Breast epithelium (tissue), 3 donors: ENCODE results near the gene TGFBR3.

Experiments
- CTCF ChIP-seq, 3 donors: fragments of 450-650 bp; IDR thresholded peaks; one replicate each; pipeline ENCODE4 v1.5.1; 2016 to 2017; ENCODE audit warnings: antibody characterized with exemption in 3 of 3, mild to moderate bottlenecking in 3 of 3, moderate library complexity in 3 of 3
- POLR2AphosphoS5 ChIP-seq, 3 donors: sonication (generic); formaldehyde crosslinking; IDR thresholded peaks; one replicate each; pipeline ENCODE4 v1.6.1; 2017; ENCODE audit warnings: antibody characterized with exemption in 3 of 3

DNA sequence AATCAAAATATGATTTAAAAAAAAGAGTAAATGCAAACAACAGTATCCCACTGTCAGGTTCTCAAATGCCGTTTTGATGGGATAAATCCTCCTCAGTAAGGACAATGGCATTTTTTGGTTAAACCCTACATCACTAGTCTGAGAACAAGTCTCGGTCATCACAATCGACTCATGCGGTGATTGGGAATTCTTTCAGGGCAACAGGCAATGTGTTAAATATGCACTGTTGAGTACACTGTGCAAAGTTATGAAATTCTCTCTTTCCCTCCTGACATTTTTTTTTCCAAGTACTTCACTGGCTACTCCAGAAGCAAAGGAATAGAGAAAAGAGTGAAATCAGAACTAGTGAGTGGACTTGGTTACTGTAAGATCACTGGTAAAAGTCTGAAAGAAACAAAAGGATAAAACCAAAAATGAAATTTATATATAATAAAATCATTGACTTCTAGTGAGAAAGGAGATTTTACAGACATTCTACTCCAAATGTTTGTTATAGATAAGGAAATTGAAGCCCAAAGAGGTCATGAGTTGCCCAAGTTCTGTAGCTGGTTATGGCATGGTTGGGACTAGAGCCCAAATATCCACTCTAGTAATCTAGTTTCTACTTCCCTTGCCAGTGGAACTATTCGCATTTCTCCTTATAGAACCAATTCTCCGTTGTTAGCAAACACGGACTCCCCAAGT lies 111.3 kb downstream of the TGFBR3 start:
- TF ChIP-seq CTCF (IDR thresholded peaks at IDR 0.05) (no peak), POLR2AphosphoS5 (IDR thresholded peaks at IDR 0.05) (no peak)
